B cell (primary cell): ENCODE data around the gene PDZD2. TPM values are rescaled to one million over a fixed set of nuclear protein-coding genes. Genes with fewer than 3 reads are reported as not detected.

Experiments
- ATAC-seq: fragments of 200-7000 bp; cut with Tn5 transposase; one replicate; pipeline ENCODE4 v1.10.0; 2021; ENCODE audit warnings: low read depth, mild to moderate bottlenecking, moderate number of reproducible peaks, moderate library complexity
- CTCF ChIA-PET: fragments of 350-600 bp; sonication (Branson Sonifier 250); formaldehyde crosslinking; loops from one replicate; lab custom pipeline; 2021; ENCODE audit warnings: antibody characterized with exemption, inconsistent platforms; lab: Charles Lee
- POLR2A ChIA-PET: fragments of 350-600 bp; sonication (Branson Sonifier 250); formaldehyde crosslinking; loops from one replicate; lab custom pipeline; 2021; ENCODE audit warnings: antibody characterized with exemption; lab: Charles Lee
- DNase-seq: peaks from one replicate; pipeline ENCODE4 v3.0.0; 2013
- H2AFZ ChIP-seq: 2 replicates; pipeline ENCODE4 v1.6.1; 2012; ENCODE audit warnings: mild to moderate bottlenecking, low read depth, low read length; ENCODE audit not compliant: insufficient read depth, poor library complexity, severe bottlenecking
- H3K27ac ChIP-seq, 2 donors: 1 replicate in 1 of 2; 2 replicates in 1 of 2; pipeline ENCODE4 v1.5.1; 2012 to 2013; ENCODE audit warnings: low read length in 2 of 2, mild to moderate bottlenecking in 2 of 2, moderate library complexity in 1 of 2
- H3K27me3 ChIP-seq, 4 experiments: fragments of 200-600 bp in 1 of 4; sonication (generic) in 1 of 4; replicated peaks in 1 of 4; 1 replicate in 2 of 4; 2 replicates in 2 of 4; pipeline versions ENCODE4 v1.6.1 to v1.7.0; 2013 to 2016; ENCODE audit warnings: low read length in 3 of 4, mild to moderate bottlenecking in 2 of 4, mixed read lengths in 1 of 4, moderate library complexity in 1 of 4; ENCODE audit not compliant: insufficient read depth in 4 of 4, control insufficient read depth in 3 of 4; ENCODE audit errors: control extremely low read depth in 1 of 4
- H3K36me3 ChIP-seq, 2 experiments: replicated peaks in 1 of 2; 1 replicate in 1 of 2; 2 replicates in 1 of 2; pipeline versions ENCODE4 v1.6.1 to v1.7.1; 2013; ENCODE audit warnings: low read length in 1 of 2; ENCODE audit not compliant: insufficient read depth in 2 of 2, control insufficient read depth in 1 of 2; ENCODE audit errors: control extremely low read depth in 1 of 2, extremely low read depth in 1 of 2
- H3K4me1 ChIP-seq, 2 donors: fragments of 200-600 bp in 1 of 2; sonication (generic) in 1 of 2; 1 replicate in 1 of 2; 2 replicates in 1 of 2; pipeline versions ENCODE4 v1.5.1 to v1.6.1; 2013 to 2017; ENCODE audit warnings: low read length in 2 of 2; ENCODE audit not compliant: control insufficient read depth in 2 of 2, insufficient read depth in 2 of 2
- H3K4me2 ChIP-seq: replicated peaks from 2 replicates; pipeline ENCODE3; 2012; ENCODE audit warnings: mild to moderate bottlenecking, low read depth, low read length; ENCODE audit not compliant: poor library complexity, severe bottlenecking
- H3K4me3 ChIP-seq, 5 experiments: fragments of 200-600 bp in 1 of 5; sonication (generic) in 1 of 5; 1 replicate in 3 of 5; 2 replicates in 2 of 5; pipeline versions ENCODE4 v1.5.1 to v1.7.0; 2011 to 2016; ENCODE audit warnings: low read length in 4 of 5, mild to moderate bottlenecking in 4 of 5, low read depth in 2 of 5, control low read depth in 1 of 5, moderate library complexity in 1 of 5; ENCODE audit not compliant: insufficient read depth in 1 of 5; ENCODE audit errors: control extremely low read depth in 1 of 5, extremely low read depth in 1 of 5
- H3K79me2 ChIP-seq: fragments of 200-600 bp; sonication (generic); one replicate; pipeline ENCODE4 v1.6.0; 2016; ENCODE audit warnings: low read length; ENCODE audit not compliant: control insufficient read depth, insufficient read depth
- H3K9ac ChIP-seq: fragments of 200-600 bp; sonication (generic); 2 replicates; pipeline ENCODE4 v1.6.1; 2017; ENCODE audit warnings: mild to moderate bottlenecking, low read length, moderate library complexity
- H3K9me3 ChIP-seq, 3 donors: one replicate each; pipeline versions ENCODE4 v1.6.1 to v1.7.1; 2013; ENCODE audit warnings: low read length in 2 of 3; ENCODE audit not compliant: control insufficient read depth in 2 of 3, insufficient read depth in 1 of 3; ENCODE audit errors: control extremely low read depth in 1 of 3
- H4K20me1 ChIP-seq: 2 replicates; pipeline ENCODE4 v1.6.0; 2012; ENCODE audit warnings: mild to moderate bottlenecking, low read length; ENCODE audit not compliant: insufficient read depth, control insufficient read depth, poor library complexity, severe bottlenecking
- H3K27ac Mint-ChIP-seq: one replicate; pipeline ENCODE4 v1.8.0; 2021; ENCODE audit warnings: mixed read lengths
- H3K27me3 Mint-ChIP-seq: one replicate; pipeline ENCODE4 v1.8.0; 2021; ENCODE audit warnings: mixed read lengths
- H3K4me1 Mint-ChIP-seq: one replicate; pipeline ENCODE4 v1.8.0; 2021; ENCODE audit warnings: mixed read lengths
- H3K4me3 Mint-ChIP-seq: one replicate; pipeline ENCODE4 v1.8.0; 2021; ENCODE audit warnings: mixed read lengths
- H3K9me3 Mint-ChIP-seq: one replicate; pipeline ENCODE4 v1.8.0; 2022; ENCODE audit warnings: mixed read lengths; ENCODE audit not compliant: insufficient read depth
- EZH2 ChIP-seq: IDR thresholded peaks from 2 replicates; pipeline ENCODE4 v1.6.1; 2012; ENCODE audit warnings: borderline replicate concordance, low read depth, mild to moderate bottlenecking, moderate library complexity, low read length; ENCODE audit not compliant: insufficient read depth, poor library complexity, severe bottlenecking
- WGBS: methylation state at CpG from one replicate; pipeline ENCODE4 v1.1.5; 2013; ENCODE audit warnings: missing lambda C conversion rate; ENCODE audit not compliant: insufficient coverage; 5-methylcytosine and 5-hydroxymethylcytosine counted together
- intact Hi-C: fragments of 100-400 bp; cut with micrococcal nuclease; formaldehyde crosslinking; loops from one replicate; pipeline ENCODE4 v1.10.0; 2022
- polyA plus RNA-seq: library from polyadenylated mRNA; depleted of rRNA; stranded (reverse); fragments of >200 nt; gene quantifications from 2 replicates; pipeline ENCODE4 v1.2.3, GENCODE V29; 2012
- total RNA-seq, 2 donors: library from RNA; stranded (reverse); fragments of 120-200 nt in 1 of 2; gene quantifications; 1 replicate in 1 of 2; 2 replicates in 1 of 2; pipeline versions ENCODE4 v1.2.3 to v1.2.4, GENCODE V29; 2013 to 2022
- TF ChIP-seq, protein P1 (sequence below): fragments of 200-600 bp; IDR thresholded peaks from one replicate; pipeline ENCODE4 v1.8.0; 2022; ENCODE audit warnings: antibody characterized with exemption, mild to moderate bottlenecking

Gene PDZD2
- total and polyA plus RNA-seq, 2 donors (not counting 1 experiment from before 2014, with no cell fraction given): not detected

DNA sequence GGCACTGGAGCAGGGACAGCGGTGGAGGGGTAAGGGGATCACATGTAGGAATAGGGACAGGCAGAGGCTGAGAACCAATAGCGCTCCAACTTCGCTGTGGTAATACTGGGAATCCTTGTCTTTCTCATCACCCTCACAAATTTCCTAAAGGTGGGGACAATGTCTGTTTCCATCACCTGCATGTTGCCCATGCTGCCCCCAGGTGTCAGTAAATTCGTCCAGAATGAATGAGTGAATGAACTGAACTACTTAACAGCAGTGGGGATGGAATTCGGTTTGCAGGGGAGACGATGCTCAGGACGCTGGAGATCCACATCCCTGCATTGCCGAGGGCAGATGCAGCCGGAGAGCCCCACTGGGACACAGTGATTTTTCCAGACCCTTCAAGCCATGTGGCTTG lies 129.9 kb downstream of the PDZD2 start:
- Mint-ChIP-seq H3K4me1 (peaks cover 22% of the 10 kb centered on the region), H3K4me3 (no peak overlapping the region), H3K27me3 (no peaks in the 10 kb centered on the region), H3K27ac (no peak overlapping the region), H3K9me3 (no peaks in the 10 kb centered on the region)
- POLR2A ChIA-PET: no interaction called here
- Histone ChIP-seq H3K27ac (no peak overlapping the region), H2AFZ (no peak overlapping the region), H3K36me3 (no peaks in the 10 kb centered on the region), H3K27me3 (no peaks in the 10 kb centered on the region), H3K4me3 (no peak overlapping the region), H3K4me1 (peaks cover 0 to 5% of the 10 kb centered on the region in 2 donors), H3K9ac (no peak overlapping the region), H4K20me1 (no peaks in the 10 kb centered on the region), H3K9me3 (no peaks in the 10 kb centered on the region), H3K79me2 (no peaks in the 10 kb centered on the region), H3K4me2 (no peak overlapping the region)
- CTCF ChIA-PET: no interaction called here
- 88% methylated on average over 8 of the region's 9 CpGs for WGBS
- intact Hi-C loops: no loop called here
- no peak for DNase-seq
- no peak for ATAC-seq
- TF ChIP-seq, protein P1, sequence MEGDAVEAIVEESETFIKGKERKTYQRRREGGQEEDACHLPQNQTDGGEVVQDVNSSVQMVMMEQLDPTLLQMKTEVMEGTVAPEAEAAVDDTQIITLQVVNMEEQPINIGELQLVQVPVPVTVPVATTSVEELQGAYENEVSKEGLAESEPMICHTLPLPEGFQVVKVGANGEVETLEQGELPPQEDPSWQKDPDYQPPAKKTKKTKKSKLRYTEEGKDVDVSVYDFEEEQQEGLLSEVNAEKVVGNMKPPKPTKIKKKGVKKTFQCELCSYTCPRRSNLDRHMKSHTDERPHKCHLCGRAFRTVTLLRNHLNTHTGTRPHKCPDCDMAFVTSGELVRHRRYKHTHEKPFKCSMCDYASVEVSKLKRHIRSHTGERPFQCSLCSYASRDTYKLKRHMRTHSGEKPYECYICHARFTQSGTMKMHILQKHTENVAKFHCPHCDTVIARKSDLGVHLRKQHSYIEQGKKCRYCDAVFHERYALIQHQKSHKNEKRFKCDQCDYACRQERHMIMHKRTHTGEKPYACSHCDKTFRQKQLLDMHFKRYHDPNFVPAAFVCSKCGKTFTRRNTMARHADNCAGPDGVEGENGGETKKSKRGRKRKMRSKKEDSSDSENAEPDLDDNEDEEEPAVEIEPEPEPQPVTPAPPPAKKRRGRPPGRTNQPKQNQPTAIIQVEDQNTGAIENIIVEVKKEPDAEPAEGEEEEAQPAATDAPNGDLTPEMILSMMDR: no peak
- no peak for TF ChIP-seq EZH2

DNA sequence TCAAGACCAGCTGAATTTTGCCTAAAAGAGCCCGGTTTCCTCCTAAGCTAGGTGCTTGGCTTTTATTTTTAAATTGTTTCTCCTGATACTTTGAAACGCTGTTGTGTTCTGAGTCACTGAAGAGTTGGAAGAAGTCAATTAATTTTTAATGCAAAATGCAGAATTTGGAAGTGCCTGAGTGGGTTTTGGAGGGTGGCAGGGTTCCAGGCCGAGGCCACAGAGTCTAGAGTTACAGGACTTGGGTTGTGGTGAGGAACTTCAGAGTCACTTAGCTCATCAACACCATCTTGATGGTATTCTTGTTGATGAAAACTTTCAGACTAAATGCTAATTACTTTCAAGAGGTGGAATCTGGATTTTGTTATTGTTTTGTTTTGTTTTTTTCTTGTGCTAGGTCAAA lies 130.6 kb downstream of the PDZD2 start:
- H3K4me3 Mint-ChIP-seq: no peak overlapping the region

More for the DNA sequence above, 130.6 kb downstream of the PDZD2 start:
- TF ChIP-seq, protein P1: no peak
- no peak for TF ChIP-seq EZH2
- ATAC-seq (no peak), DNase-seq (no peak)
- Mint-ChIP-seq H3K27ac (no peak overlapping the region), H3K27me3 (no peaks in the 10 kb centered on the region), H3K4me1 (peaks cover 22% of the 10 kb centered on the region), H3K9me3 (no peaks in the 10 kb centered on the region)
- Histone ChIP-seq H3K27me3 (no peaks in the 10 kb centered on the region), H3K4me1 (peaks cover 0 to 5% of the 10 kb centered on the region in 2 donors), H4K20me1 (no peaks in the 10 kb centered on the region), H3K4me3 (no peak overlapping the region), H2AFZ (no peak overlapping the region), H3K4me2 (no peak overlapping the region), H3K27ac (no peak overlapping the region), H3K79me2 (no peaks in the 10 kb centered on the region), H3K9ac (no peak overlapping the region), H3K36me3 (no peaks in the 10 kb centered on the region), H3K9me3 (no peaks in the 10 kb centered on the region)
- 60% methylated on average over 2 of the region's 3 CpGs for WGBS
- intact Hi-C loops: no loop called here
- ChIA-PET POLR2A (no interaction called here), CTCF (no interaction called here)
